ENCODE data around the gene ART1. TPM values are rescaled to one million over a fixed set of nuclear protein-coding genes. Genes with fewer than 3 reads are reported as not detected.

The ART1 gene
- total and polyA plus RNA-seq, 2 of the 4 experiments (the other 2 are of a cell fraction) = not detected

- dilution Hi-C loops (cut with HindIII; ENCODE audit: low sequenced_read_pairs, unreplicated experiment) = no loop called here
- ChIA-PET POLR2A (ENCODE audit: unreplicated experiment) (no interaction called here), CTCF (no interaction called here)
Observed at GRCh38 chr11:3669742-3670183, 24.8 kb downstream of the ART1 start.

More at GRCh38 chr11:3669742-3670183, 24.8 kb downstream of the ART1 start:
- H2BK120ac ChIP-seq (ENCODE audit: low read depth, low read length) = no peak overlapping the region
- H3K36me3 ChIP-seq (ENCODE audit: control insufficient read depth, insufficient read depth, low read length) = peaks cover 52% of the 10 kb centered on the region
- H3K56ac ChIP-seq (ENCODE audit: extremely low read depth, insufficient read depth, low read length) = no peak overlapping the region
- H2BK5ac ChIP-seq (ENCODE audit: low read depth, low read length, poor library complexity, severe bottlenecking) = no peak overlapping the region
- no TSS peak for BruUV-seq (replicated peaks)
- no peak; the same call in 1 of the 2 replicates for ATAC-seq (ENCODE audit: low read depth)
- H3K23ac ChIP-seq (ENCODE audit: low read depth, low read length) = no peak overlapping the region
- no peaks in the 10 kb centered on the region for H3K4me1 ChIP-seq (ENCODE audit: control insufficient read depth, insufficient read depth, low read length)
- no peak overlapping the region for H3K4me2 ChIP-seq (ENCODE audit: low read depth, low read length)
- peaks cover 8% of the 10 kb centered on the region; the same call in 1 of the 2 replicates for H3K9me1 ChIP-seq (ENCODE audit: insufficient read depth, low read length)
- H3K27me3 ChIP-seq (ENCODE audit: control insufficient read depth, insufficient read depth, low read length) = no peaks in the 10 kb centered on the region
- no peak overlapping the region for H3K9ac ChIP-seq (ENCODE audit: low read depth, low read length)
- peaks cover 5% of the 10 kb centered on the region in 2 experiments; a peak in 3 of 4 replicates for H3K79me1 ChIP-seq (ENCODE audit: low read depth in 1 of 2, low read length in 2 of 2)
- H2AK5ac ChIP-seq (ENCODE audit: low read depth, low read length) = no peak overlapping the region
- H3K14ac ChIP-seq (replicated peaks; ENCODE audit: low read depth, low read length) = no peak overlapping the region
- H4K91ac ChIP-seq (ENCODE audit: insufficient read depth, low read depth, low read length) = no peak overlapping the region
- H3K9me3 ChIP-seq (ENCODE audit: control insufficient read depth, insufficient read depth, low read length) = no peaks in the 10 kb centered on the region
- no CpG with 5 or more reads among the region's 5 CpGs for WGBS, 2 experiments (ENCODE audit: extremely low coverage in 2 of 2, insufficient read length in 1 of 2)
- no peak overlapping the region for H3K4ac ChIP-seq (ENCODE audit: low read depth, low read length)
- H2AK9ac ChIP-seq (replicated peaks; ENCODE audit: low read depth, low read length, poor library complexity) = no peak overlapping the region
- H3K4me3 ChIP-seq (ENCODE audit: insufficient read depth, low read depth, low read length) = no peak overlapping the region
- intact Hi-C loops (cut with micrococcal nuclease) (no loop called here), in situ Hi-C loops (cut with MboI; ENCODE audit: low sequenced_read_pairs) (no loop called here)
- no peak overlapping the region for H4K8ac ChIP-seq (ENCODE audit: low read depth in 2 of 2, low read length in 2 of 2)
- no peak overlapping the region for H4K5ac ChIP-seq (ENCODE audit: low read depth, low read length)
- H2AFZ ChIP-seq (replicated peaks; ENCODE audit: low read length, poor library complexity) = no peak overlapping the region
- no peak overlapping the region for H2BK15ac ChIP-seq (ENCODE audit: low read depth, low read length)
- H3K18ac ChIP-seq (ENCODE audit: low read depth, low read length) = no peak overlapping the region
- no peak overlapping the region for H2BK20ac ChIP-seq (ENCODE audit: low read depth, low read length)
- H3K27ac ChIP-seq (ENCODE audit: insufficient read depth, low read length) = no peak overlapping the region
- no peak for DNase-seq
- H4K20me1 ChIP-seq (ENCODE audit: insufficient read depth, low read length) = no peaks in the 10 kb centered on the region
- TF ChIP-seq MAZ (IDR thresholded peaks at IDR 0.05; ENCODE audit: borderline replicate concordance, low read depth, low read length) = no peak
- TF ChIP-seq POLR2A (IDR thresholded peaks at IDR 0.05; ENCODE audit: low read depth, low read length) = no peak
- TF ChIP-seq USF2 (IDR thresholded peaks at IDR 0.05; ENCODE audit: low read depth, low read length) = no peak

Measured in IMR-90 (cell line).